ENCODE measurements around the gene CFAP100.

DNA sequence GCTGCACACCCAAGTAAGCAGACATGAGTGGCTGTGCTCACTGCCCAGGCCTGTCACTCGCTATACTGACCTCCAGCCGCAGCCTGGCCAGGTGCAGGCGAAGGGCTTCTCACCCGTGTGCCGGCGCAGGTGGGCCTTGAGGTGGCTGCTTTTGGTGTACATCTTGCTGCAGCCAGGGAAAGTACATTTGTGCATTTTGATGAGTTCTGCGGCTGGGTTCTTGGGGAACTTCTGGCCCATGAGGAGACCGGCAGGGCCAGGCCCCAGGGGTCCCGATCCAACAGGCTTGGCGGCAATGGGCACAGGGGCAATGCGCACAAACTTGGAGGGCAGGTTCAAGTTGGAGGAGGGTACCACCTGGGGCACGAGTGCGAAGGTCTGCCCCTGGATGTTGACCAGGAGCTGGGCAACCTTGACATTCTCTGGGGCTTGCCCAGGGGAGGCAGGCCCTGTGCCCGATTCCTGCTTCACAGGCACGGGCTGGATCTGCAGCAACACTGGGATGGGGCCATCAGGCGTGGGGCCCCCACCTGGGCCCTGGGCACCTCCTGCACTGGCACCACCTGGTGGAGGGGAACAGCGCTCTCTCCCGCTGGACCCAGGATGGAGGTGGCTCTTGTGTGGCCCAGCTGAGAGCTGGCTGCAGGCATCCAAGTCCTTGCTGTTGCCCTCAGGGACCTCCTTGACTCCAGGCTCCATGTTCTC is 42.8 kb upstream of the CFAP100 start:
- TF ChIP-seq POLR2A (IDR thresholded peaks at IDR 0.05; ENCODE audit: low read depth, low read length) (no peak), TAF1 (IDR thresholded peaks at IDR 0.05; ENCODE audit: borderline replicate concordance, low read depth, low read length) (no peak)

All from GM12892 (cell line).